Measurements from ENCODE around the gene PCDHB14. TPM values are rescaled to one million over a fixed set of nuclear protein-coding genes. Genes with fewer than 3 reads are reported as not detected.
"Not testable (repeated sequence)": the region's sequence is repeated elsewhere in the genome, so short reads cannot be mapped to it uniquely, and the experiment has no call there.

PCDHB14 gene
- total RNA-seq, 2 donors from 2014 or later: 2.6 to 2.8 TPM

GRCh38 chr5:141241496-141241895 lies 18.4 kb downstream of the PCDHB14 start:
- WGBS, 2 experiments (ENCODE audit: insufficient coverage in 1 of 2, insufficient read length in 1 of 2): 94 to 96% methylated on average over 30 to 43 of the region's 43 CpGs
- Mint-ChIP-seq H3K9me3 (peaks cover 41% of the 10 kb centered on the region), H3K36me3 (ENCODE audit: low read depth) (peaks cover 20% of the 10 kb centered on the region), H3K27me3 (ENCODE audit: insufficient read depth) (peaks cover 9% of the 10 kb centered on the region), H3K27ac (no peak overlapping the region), H3K4me3 (no peak overlapping the region), H3K4me1 (no peaks in the 10 kb centered on the region)
- no peak overlapping the region for H3K4me3 ChIP-seq (ENCODE audit: low read length)
- H3K27me3 ChIP-seq (ENCODE audit: control insufficient read depth, insufficient read depth, low read length, poor library complexity, severe bottlenecking): no peaks in the 10 kb centered on the region
- DNase-seq: no peak
- no peaks in the 10 kb centered on the region for H3K4me1 ChIP-seq (ENCODE audit: control insufficient read depth, insufficient read depth, low read length)
- no peaks in the 10 kb centered on the region for H3K36me3 ChIP-seq (ENCODE audit: control insufficient read depth, insufficient read depth, low read length)
- no peak overlapping the region for H3K9ac ChIP-seq (ENCODE audit: extremely low read depth, low read length, poor library complexity, severe bottlenecking)
- H3K9me3 ChIP-seq (ENCODE audit: control insufficient read depth, low read length): peaks cover 64% of the 10 kb centered on the region
- no peak for TF ChIP-seq CTCF (conservative IDR thresholded peaks at IDR 0.05)
- no peak overlapping the region for H3K27ac ChIP-seq (ENCODE audit: low read depth, low read length)

DNA sequence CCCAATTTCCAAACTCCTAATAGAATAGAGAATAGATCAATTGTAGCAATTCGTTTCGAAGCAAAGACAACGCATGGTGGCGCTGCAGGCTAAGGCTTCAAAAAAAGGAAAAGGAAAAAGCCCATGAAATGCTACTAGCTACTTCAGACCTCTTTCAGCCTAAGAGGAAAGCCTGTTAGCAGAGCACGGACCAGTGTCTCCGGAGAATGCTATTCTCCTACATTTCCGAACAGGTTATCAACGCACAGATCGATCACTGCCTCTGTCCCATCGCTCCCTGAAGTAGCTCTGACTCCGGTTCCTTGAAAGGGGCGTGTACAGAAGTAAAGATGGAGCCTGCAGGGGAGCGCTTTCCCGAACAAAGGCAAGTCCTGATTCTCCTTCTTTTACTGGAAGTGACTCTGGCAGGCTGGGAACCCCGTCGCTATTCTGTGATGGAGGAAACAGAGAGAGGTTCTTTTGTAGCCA lies 22.1 kb downstream of the PCDHB14 start, which contains the start of gene PCDHB15:
Gene PCDHB15 (plus strand): TSS at position 146 of the 468 bp plus-strand sequence. CDS start 184 bp downstream, at position 330.
- WGBS, 2 experiments (ENCODE audit: insufficient coverage in 1 of 2, insufficient read length in 1 of 2): 79 to 89% methylated on average over 9 to 16 of the region's 16 CpGs
- peaks cover 61% of the 10 kb centered on the region for H3K9me3 Mint-ChIP-seq
- no peaks in the 10 kb centered on the region for H3K27me3 ChIP-seq (ENCODE audit: control insufficient read depth, insufficient read depth, low read length, poor library complexity, severe bottlenecking)

GRCh38 chr5:141246971-141247370 lies 23.8 kb downstream of the PCDHB14 start:
- H3K4me1 ChIP-seq (ENCODE audit: control insufficient read depth, insufficient read depth, low read length); H3K27ac ChIP-seq (ENCODE audit: low read depth, low read length); H3K9ac ChIP-seq (ENCODE audit: extremely low read depth, low read length, poor library complexity, severe bottlenecking); H3K27ac Mint-ChIP-seq; H3K4me3 Mint-ChIP-seq; DNase-seq; H3K4me3 ChIP-seq (ENCODE audit: low read length); H3K36me3 ChIP-seq (ENCODE audit: control insufficient read depth, insufficient read depth, low read length); H3K4me1 Mint-ChIP-seq; H3K27me3 Mint-ChIP-seq (ENCODE audit: insufficient read depth); H3K27me3 ChIP-seq (ENCODE audit: control insufficient read depth, insufficient read depth, low read length, poor library complexity, severe bottlenecking): not testable (repeated sequence)
- H3K36me3 Mint-ChIP-seq (ENCODE audit: low read depth): peaks cover 53% of the 10 kb centered on the region
- WGBS, 2 experiments (ENCODE audit: insufficient coverage in 1 of 2, insufficient read length in 1 of 2): 89% methylated on average over 22 of the region's 42 CpGs; no CpG with 5 or more reads in 1 of the 2 experiments
- H3K9me3 ChIP-seq (ENCODE audit: control insufficient read depth, low read length): peaks cover 70% of the 10 kb centered on the region
- H3K9me3 Mint-ChIP-seq: peaks cover 64% of the 10 kb centered on the region

More for the DNA sequence above, 22.1 kb downstream of the PCDHB14 start, which contains the start of gene PCDHB15:
- TF ChIP-seq CTCF (conservative IDR thresholded peaks at IDR 0.05): peak; percentile 93
- Histone ChIP-seq H3K4me3 (ENCODE audit: low read length) (no peak within 1 kb of the TSS), H3K9me3 (ENCODE audit: control insufficient read depth, low read length) (peaks cover 62% of the 10 kb centered on the region), H3K9ac (ENCODE audit: extremely low read depth, low read length, poor library complexity, severe bottlenecking) (no peak within 1 kb of the TSS), H3K27ac (ENCODE audit: low read depth, low read length) (no peak within 1 kb of the TSS), H3K36me3 (ENCODE audit: control insufficient read depth, insufficient read depth, low read length) (no peaks in the 10 kb centered on the region), H3K4me1 (ENCODE audit: control insufficient read depth, insufficient read depth, low read length) (no peaks in the 10 kb centered on the region)
- Mint-ChIP-seq H3K36me3 (ENCODE audit: low read depth) (peaks cover 47% of the 10 kb centered on the region), H3K27me3 (ENCODE audit: insufficient read depth) (peaks cover 4% of the 10 kb centered on the region), H3K4me1 (no peaks in the 10 kb centered on the region), H3K4me3 (peak within 1 kb of the TSS; percentile 71), H3K27ac (peak within 1 kb of the TSS; percentile 88)
- peak; percentile 90 for DNase-seq

GRCh38 chr5:141247434-141247833 lies 24.3 kb downstream of the PCDHB14 start:
- 92 to 95% methylated on average over 7 to 34 of the region's 34 CpGs for WGBS, 2 experiments (ENCODE audit: insufficient coverage in 1 of 2, insufficient read length in 1 of 2)
- H3K27me3 Mint-ChIP-seq (ENCODE audit: insufficient read depth); H3K27me3 ChIP-seq (ENCODE audit: control insufficient read depth, insufficient read depth, low read length, poor library complexity, severe bottlenecking); H3K4me3 Mint-ChIP-seq; H3K27ac Mint-ChIP-seq; H3K4me3 ChIP-seq (ENCODE audit: low read length); H3K36me3 ChIP-seq (ENCODE audit: control insufficient read depth, insufficient read depth, low read length); H3K4me1 ChIP-seq (ENCODE audit: control insufficient read depth, insufficient read depth, low read length); DNase-seq; H3K4me1 Mint-ChIP-seq; H3K9ac ChIP-seq (ENCODE audit: extremely low read depth, low read length, poor library complexity, severe bottlenecking); H3K27ac ChIP-seq (ENCODE audit: low read depth, low read length): not testable (repeated sequence)
- Mint-ChIP-seq H3K36me3 (ENCODE audit: low read depth) (peaks cover 53% of the 10 kb centered on the region), H3K9me3 (peaks cover 61% of the 10 kb centered on the region)
- H3K9me3 ChIP-seq (ENCODE audit: control insufficient read depth, low read length): peaks cover 68% of the 10 kb centered on the region

Measured in endodermal cell (in vitro differentiated cells).